K562 (cell line): Measurements from ENCODE around the gene CLIC1. TPM values are rescaled to one million over a fixed set of nuclear protein-coding genes. Genes with fewer than 3 reads are reported as not detected.

Experiments used
- DEAF1 ChIP-seq: fragments of 450-650 bp; formaldehyde crosslinking; IDR thresholded peaks from 2 replicates; pipeline ENCODE4 v1.4.0; 2020; ENCODE audit warnings: mild to moderate bottlenecking, moderate library complexity
- DLX4 ChIP-seq: fragments of 250-450 bp; sonication (Bioruptor Pico); IDR thresholded peaks from 2 replicates; pipeline ENCODE4 v1.6.1; 2021; ENCODE audit warnings: mild to moderate bottlenecking
- GTF3C2 ChIP-seq: IDR thresholded peaks from 3 replicates; pipeline ENCODE4 v1.6.1; 2011; ENCODE audit warnings: borderline replicate concordance, mild to moderate bottlenecking, moderate library complexity; ENCODE audit not compliant: insufficient read length; ENCODE audit errors: extremely low read depth
- KHSRP ChIP-seq: fragments of 450-650 bp; IDR thresholded peaks from 2 replicates; pipeline ENCODE4 v1.6.1; 2017
- L3MBTL2 ChIP-seq: fragments of 450-650 bp; IDR thresholded peaks from 2 replicates; pipeline ENCODE4 v1.6.1; 2016; ENCODE audit warnings: mild to moderate bottlenecking, moderate library complexity
- PURB ChIP-seq: sonication (generic); formaldehyde crosslinking; IDR thresholded peaks from 2 replicates; pipeline ENCODE4 v1.9.0; 2021; ENCODE audit warnings: low read depth, mild to moderate bottlenecking, missing genetic modification reagents
- RBM25 ChIP-seq: fragments of 200-400 bp; formaldehyde crosslinking; IDR thresholded peaks from 2 replicates; pipeline ENCODE4 v1.6.1; 2018; ENCODE audit warnings: low read length, low read depth, moderate library complexity; ENCODE audit not compliant: severe bottlenecking
- REST ChIP-seq, 2 experiments: fragments of 450-650 bp; formaldehyde crosslinking in 1 of 2; IDR thresholded peaks; 2 replicates each; pipeline versions ENCODE4 v1.4.0 to v1.6.1; 2014 to 2020; ENCODE audit warnings: mild to moderate bottlenecking in 2 of 2, borderline replicate concordance in 1 of 2, low read depth in 1 of 2
- THRB ChIP-seq: fragments of 450-650 bp; formaldehyde crosslinking; conservative IDR thresholded peaks from 2 replicates; pipeline ENCODE4 v1.4.0; 2022; ENCODE audit warnings: mild to moderate bottlenecking, missing genetic modification characterization
- YBX1 ChIP-seq: fragments of 450-650 bp; IDR thresholded peaks from 2 replicates; pipeline ENCODE4 v1.7.1; 2016; ENCODE audit warnings: mild to moderate bottlenecking
- ZBED1 ChIP-seq: IDR thresholded peaks from 2 replicates; pipeline ENCODE4 v1.6.1; 2014
- ZBTB26 ChIP-seq: fragments of 450-650 bp; formaldehyde crosslinking; IDR thresholded peaks from 2 replicates; pipeline ENCODE4 v1.4.0; 2022; ENCODE audit warnings: missing genetic modification characterization
- polyA plus RNA-seq, 8 experiments: library from polyadenylated mRNA; depleted of rRNA in 4 of 8; stranded (reverse) in 5 of 8; unstranded in 3 of 8; fragments of >200 nt; fragmentation: Nextera tagmentation in 2 of 8; fragmentation: Illumina TruSeq in 1 of 8; extraction: Ambion mirVana in 2 of 8; extraction: Trizol in 1 of 8; gene quantifications; 2 replicates each; pipeline versions ENCODE4 v1.2.1 to v1.2.3, GENCODE V29; 2011 to 2014; ENCODE audit warnings: inconsistent platforms in 1 of 8, missing spikeins in 1 of 8
- total RNA-seq, 7 experiments: library from RNA; depleted of rRNA in 6 of 7; stranded (reverse); fragments of >200 nt in 6 of 7; fragmentation: Illumina TruSeq in 2 of 7; extraction: Trizol in 2 of 7; gene quantifications; 2 replicates each; pipeline versions ENCODE4 v1.2.1 to v1.2.3, GENCODE V29; 2011 to 2021; ENCODE audit warnings: low replicate concordance in 1 of 7

Gene CLIC1
- total and polyA plus RNA-seq, 9 of the 15 experiments (the other 6 are each of a cell fraction or from before 2014, with no cell fraction given), result 1,267 to 2,419 (median 1,808) TPM

- TF ChIP-seq ZBTB26 (CRISPR knock-in tag), result peak; percentile 58; the same call in 1 of the 2 replicates
- no peak for TF ChIP-seq YBX1
- peak; percentile 70 for TF ChIP-seq THRB (CRISPR knock-in tag)
- TF ChIP-seq REST (IDR thresholded peaks at IDR 0.05; ENCODE audit: borderline replicate concordance), result peak; percentile 35
- TF ChIP-seq REST (CRISPR knock-in tag; IDR thresholded peaks at IDR 0.05; ENCODE audit: low read depth), result no peak
- no peak for TF ChIP-seq KHSRP
- no peak for TF ChIP-seq DLX4 (CRISPR knock-in tag)
- no peak for TF ChIP-seq PURB (CRISPR knock-in tag)
- TF ChIP-seq DEAF1 (CRISPR knock-in tag), result no peak
- TF ChIP-seq RBM25, result no peak
- no peak for TF ChIP-seq GTF3C2
- TF ChIP-seq L3MBTL2, result no peak
- no peak for TF ChIP-seq ZBED1
These were observed 27.2 kb upstream of the CLIC1 start (continued) for GRCh38 chr6:31763619-31763940.
